ENCODE measurements around the gene CTBS.
"Not testable (repeated sequence)": the region's sequence is repeated elsewhere in the genome, so short reads cannot be mapped to it uniquely, and the experiment has no call there.

Gene CTBS

GRCh38 chr1:84603223-84603622, 29.0 kb upstream of the CTBS start:
- H3K4me3 ChIP-seq (ENCODE audit: low read length), result peak overlapping the region; percentile 62
- no peak for TF ChIP-seq CTCF (conservative IDR thresholded peaks at IDR 0.05; ENCODE audit: low read length)
- peak; percentile 5 for DNase-seq (ENCODE audit: low read depth)

GRCh38 chr1:84600796-84601195, 26.6 kb upstream of the CTBS start:
- TF ChIP-seq CTCF (conservative IDR thresholded peaks at IDR 0.05; ENCODE audit: low read length), result no peak
- DNase-seq (ENCODE audit: low read depth), result no peak
- H3K4me3 ChIP-seq (ENCODE audit: low read length), result no peak overlapping the region

- no peak for TF ChIP-seq CTCF (conservative IDR thresholded peaks at IDR 0.05; ENCODE audit: low read length)
- DNase-seq (ENCODE audit: low read depth), result peak; percentile 59
- no peak overlapping the region for H3K4me3 ChIP-seq (ENCODE audit: low read length)
Observed at GRCh38 chr1:84598846-84599741, 24.9 kb upstream of the CTBS start.

- H3K4me3 ChIP-seq (ENCODE audit: low read length), result no peak overlapping the region
- DNase-seq (ENCODE audit: low read depth), result no peak
- no peak for TF ChIP-seq CTCF (conservative IDR thresholded peaks at IDR 0.05; ENCODE audit: low read length)
Observed at GRCh38 chr1:84598418-84598817, 24.2 kb upstream of the CTBS start.

- DNase-seq (ENCODE audit: low read depth), result no peak
- TF ChIP-seq CTCF (conservative IDR thresholded peaks at IDR 0.05; ENCODE audit: low read length), result no peak
- H3K4me3 ChIP-seq (ENCODE audit: low read length), result no peak overlapping the region
Observed at GRCh38 chr1:84597011-84597410, 22.8 kb upstream of the CTBS start.

GRCh38 chr1:84594959-84595358, 20.7 kb upstream of the CTBS start:
- DNase-seq (ENCODE audit: low read depth); H3K4me3 ChIP-seq (ENCODE audit: low read length): not testable (repeated sequence)

GRCh38 chr1:84587099-84587498, 12.9 kb upstream of the CTBS start:
- H3K4me3 ChIP-seq (ENCODE audit: low read length), result no peak overlapping the region
- no peak for DNase-seq (ENCODE audit: low read depth)
- no peak for TF ChIP-seq CTCF (conservative IDR thresholded peaks at IDR 0.05; ENCODE audit: low read length)

All from AG10803 (cell line).